H1 (cell line): ENCODE data around the gene KIAA0586. TPM values are rescaled to one million over a fixed set of nuclear protein-coding genes. Genes with fewer than 3 reads are reported as not detected.

Source experiments
- CTCF ChIA-PET: fragments of 300-600 bp; sonication (Branson Sonifier 250); formaldehyde crosslinking; loops from one replicate; lab custom pipeline; 2021; ENCODE audit not compliant: partially characterized antibody; lab: Charles Lee
- POLR2A ChIA-PET: fragments of 300-600 bp; sonication (Branson Sonifier 250); formaldehyde crosslinking; loops from one replicate; lab custom pipeline; 2021; ENCODE audit warnings: inconsistent platforms; ENCODE audit not compliant: partially characterized antibody; lab: Charles Lee
- DNase-seq, 2 experiments: peaks; one replicate each; pipeline versions ENCODE4 v3.0.0 to v3.0.0-alpha.2; 2010 to 2022; ENCODE audit warnings: low spot score in 2 of 2, low read depth in 1 of 2, mixed read lengths in 1 of 2
- FAIRE-seq: peaks from 2 replicates; lab custom pipeline; 2011; peaks lifted over from hg19 to GRCh38; lab: Jason Lieb, UNC
- H2AFZ ChIP-seq: 2 replicates; pipeline ENCODE4 v1.8.1; 2012; ENCODE audit warnings: low read length, inconsistent platforms
- H2AK5ac ChIP-seq: 2 replicates; pipeline ENCODE4 v1.6.1; 2013; ENCODE audit warnings: low read depth, low read length
- H2BK120ac ChIP-seq: replicated peaks from 2 replicates; pipeline ENCODE3; 2013; ENCODE audit warnings: low read depth, low read length, inconsistent platforms
- H2BK12ac ChIP-seq: 2 replicates; pipeline ENCODE4 v1.6.1; 2013; ENCODE audit warnings: low read depth, low read length
- H2BK15ac ChIP-seq: 2 replicates; pipeline ENCODE4 v1.6.1; 2013; ENCODE audit warnings: low read length
- H2BK20ac ChIP-seq: 2 replicates; pipeline ENCODE4 v1.6.1; 2013; ENCODE audit warnings: low read length
- H2BK5ac ChIP-seq: 2 replicates; pipeline ENCODE4 v1.6.1; 2013; ENCODE audit warnings: low read depth, low read length
- H3K14ac ChIP-seq: 2 replicates; pipeline ENCODE4 v1.6.1; 2013; ENCODE audit warnings: inconsistent platforms; ENCODE audit not compliant: insufficient read length
- H3K18ac ChIP-seq: 2 replicates; pipeline ENCODE4 v1.6.1; 2013; ENCODE audit warnings: low read length; ENCODE audit errors: extremely low read depth
- H3K23ac ChIP-seq: 2 replicates; pipeline ENCODE4 v1.6.1; 2013; ENCODE audit warnings: inconsistent platforms; ENCODE audit not compliant: insufficient read length
- H3K23me2 ChIP-seq: 2 replicates; pipeline ENCODE4 v1.6.1; 2013; ENCODE audit warnings: low read depth, low read length
- H3K27ac ChIP-seq: 2 replicates; pipeline ENCODE4 v1.6.1; 2011; ENCODE audit warnings: low read depth, low read length, inconsistent platforms
- H3K27me3 ChIP-seq, 4 experiments: replicated peaks in 1 of 4; 1 replicate in 1 of 4; 2 replicates in 3 of 4; pipeline versions ENCODE4 v1.6.1 to v1.8.1; 2011 to 2013; ENCODE audit warnings: low read length in 3 of 4, mild to moderate bottlenecking in 3 of 4, inconsistent platforms in 2 of 4, mixed read lengths in 2 of 4, moderate library complexity in 1 of 4; ENCODE audit not compliant: control insufficient read depth in 3 of 4, insufficient read depth in 3 of 4; ENCODE audit errors: extremely low read depth in 1 of 4
- H3K36me3 ChIP-seq, 4 experiments: 2 replicates each; pipeline versions ENCODE4 v1.6.1 to v1.8.1; 2011 to 2013; ENCODE audit warnings: mild to moderate bottlenecking in 4 of 4, low read length in 3 of 4, moderate library complexity in 2 of 4, control low read depth in 1 of 4, inconsistent platforms in 1 of 4; ENCODE audit not compliant: insufficient read depth in 4 of 4, control insufficient read depth in 2 of 4
- H3K4ac ChIP-seq: replicated peaks from 2 replicates; pipeline ENCODE3; 2013; ENCODE audit warnings: low read length, low read depth, mixed read lengths, inconsistent platforms; ENCODE audit not compliant: insufficient read length
- H3K4me1 ChIP-seq, 4 experiments: replicated peaks in 1 of 4; 1 replicate in 1 of 4; 2 replicates in 3 of 4; pipeline versions ENCODE4 v1.6.1 to v1.8.1; 2011 to 2013; ENCODE audit warnings: low read length in 3 of 4, inconsistent platforms in 2 of 4, mixed read lengths in 1 of 4; ENCODE audit not compliant: insufficient read depth in 4 of 4, control insufficient read depth in 3 of 4
- H3K4me2 ChIP-seq, 2 experiments: 2 replicates each; pipeline versions ENCODE4 v1.6.1 to v1.8.1; 2011 to 2013; ENCODE audit warnings: low read depth in 2 of 2, low read length in 2 of 2, control low read depth in 1 of 2, inconsistent platforms in 1 of 2, mild to moderate bottlenecking in 1 of 2; ENCODE audit not compliant: insufficient read depth in 1 of 2
- H3K4me3 ChIP-seq, 4 experiments: fragments of 200-600, 300-600 bp in 1 of 4; sonication (generic), shearing (Covaris generic), sonication (Bioruptor Twin) in 1 of 4; 2 replicates each; pipeline versions ENCODE4 v1.5.1 to v1.8.1; 2011 to 2016; ENCODE audit warnings: low read length in 4 of 4, low read depth in 3 of 4, control low read depth in 2 of 4, inconsistent platforms in 2 of 4, mild to moderate bottlenecking in 2 of 4, mixed read lengths in 1 of 4, moderate library complexity in 1 of 4; ENCODE audit not compliant: insufficient read depth in 2 of 4; ENCODE audit errors: extremely low read depth in 1 of 4
- H3K56ac ChIP-seq: replicated peaks from 2 replicates; pipeline ENCODE3; 2013; ENCODE audit warnings: low read depth, mild to moderate bottlenecking, mixed read lengths, low read length, inconsistent platforms; ENCODE audit not compliant: insufficient read length
- H3K79me1 ChIP-seq: 2 replicates; pipeline ENCODE4 v1.6.1; 2013; ENCODE audit warnings: low read depth, low read length, control low read depth
- H3K79me2 ChIP-seq, 2 experiments: 2 replicates each; pipeline versions ENCODE4 v1.6.1 to v1.8.1; 2012 to 2013; ENCODE audit warnings: low read length in 2 of 2, mild to moderate bottlenecking in 2 of 2, inconsistent platforms in 1 of 2; ENCODE audit not compliant: insufficient read depth in 2 of 2, control insufficient read depth in 1 of 2
- H3K9ac ChIP-seq, 4 experiments: replicated peaks in 1 of 4; 1 replicate in 1 of 4; 2 replicates in 3 of 4; pipeline versions ENCODE4 v1.6.1 to v1.8.1; 2011 to 2013; ENCODE audit warnings: low read depth in 3 of 4, low read length in 3 of 4, control low read depth in 2 of 4, mild to moderate bottlenecking in 2 of 4, moderate library complexity in 2 of 4, inconsistent platforms in 1 of 4; ENCODE audit errors: extremely low read depth in 1 of 4
- H3K9me3 ChIP-seq, 2 experiments: 2 replicates each; pipeline versions ENCODE4 v1.6.1 to v1.8.1; 2012 to 2013; ENCODE audit warnings: mild to moderate bottlenecking in 2 of 2, moderate library complexity in 2 of 2, control low read depth in 1 of 2, inconsistent platforms in 1 of 2, low read depth in 1 of 2, low read length in 1 of 2, mixed read lengths in 1 of 2; ENCODE audit not compliant: insufficient read depth in 2 of 2
- H4K20me1 ChIP-seq, 2 experiments: replicated peaks in 1 of 2; 2 replicates each; pipeline versions ENCODE3 to v1.8.1; 2011 to 2013; ENCODE audit warnings: inconsistent platforms in 2 of 2, low read length in 2 of 2, mild to moderate bottlenecking in 1 of 2; ENCODE audit not compliant: insufficient read depth in 2 of 2, control insufficient read depth in 1 of 2
- H4K5ac ChIP-seq: 2 replicates; pipeline ENCODE4 v1.6.1; 2013; ENCODE audit warnings: low read length, low read depth, mixed read lengths, inconsistent platforms; ENCODE audit not compliant: insufficient read length
- H4K8ac ChIP-seq: 2 replicates; pipeline ENCODE4 v1.8.0; 2013; ENCODE audit warnings: mild to moderate bottlenecking, moderate library complexity, low read length, inconsistent platforms; ENCODE audit not compliant: insufficient read depth; ENCODE audit errors: extremely low read depth
- H4K91ac ChIP-seq: replicated peaks from 2 replicates; pipeline ENCODE3; 2013; ENCODE audit warnings: low read length, mixed read lengths, inconsistent platforms; ENCODE audit not compliant: insufficient read length
- ASH2L ChIP-seq: fragments of 200-600, 300-600 bp; sonication (generic); IDR thresholded peaks from one replicate; pipeline ENCODE4 v1.7.1; 2017; ENCODE audit warnings: low read length
- BCL11A ChIP-seq, 2 experiments: IDR thresholded peaks; one replicate each; pipeline ENCODE4 v1.6.1; 2011; ENCODE audit warnings: low read depth in 2 of 2, low read length in 2 of 2, mild to moderate bottlenecking in 2 of 2
- CBX5 ChIP-seq: fragments of 300-800, 300-1000 bp; sonication (generic); IDR thresholded peaks from 2 replicates; pipeline ENCODE4 v1.7.1; 2016; ENCODE audit warnings: antibody characterized with exemption, low read length, low read depth
- E2F6 ChIP-seq: IDR thresholded peaks from 2 replicates; pipeline ENCODE4 v1.6.1; 2012; ENCODE audit warnings: inconsistent platforms
- EGR1 ChIP-seq: IDR thresholded peaks from 2 replicates; pipeline ENCODE4 v1.6.1; 2011; ENCODE audit warnings: low read depth, low read length, borderline replicate concordance
- EZH2 ChIP-seq: fragments of 200-600 bp; sonication (generic); IDR thresholded peaks from 2 replicates; pipeline ENCODE4 v1.7.1; 2012; ENCODE audit warnings: low read depth, mild to moderate bottlenecking, moderate library complexity, low read length, inconsistent platforms; ENCODE audit not compliant: severe bottlenecking
- GTF2F1 ChIP-seq: IDR thresholded peaks from 2 replicates; pipeline ENCODE4 v1.6.1; 2012; ENCODE audit warnings: low read depth, low read length, improper control_type of control experiment, borderline replicate concordance
- HDAC6 ChIP-seq: IDR thresholded peaks from one replicate; pipeline ENCODE4 v1.7.1; 2012; ENCODE audit warnings: low read depth, mild to moderate bottlenecking, inconsistent platforms, low read length, moderate library complexity
- POU5F1 ChIP-seq: IDR thresholded peaks from 2 replicates; pipeline ENCODE4 v1.6.1; 2011; ENCODE audit warnings: low read depth, mild to moderate bottlenecking, low read length, moderate library complexity
- RFX5 ChIP-seq: IDR thresholded peaks from 2 replicates; pipeline ENCODE4 v1.6.1; 2011; ENCODE audit warnings: low read depth, low read length, improper control_type of control experiment, borderline replicate concordance
- SAP30 ChIP-seq: fragments of 300-600 bp; sonication (generic); IDR thresholded peaks from 2 replicates; pipeline ENCODE4 v1.7.1; 2012; ENCODE audit warnings: low read length, moderate library complexity, mild to moderate bottlenecking, inconsistent platforms; ENCODE audit not compliant: insufficient read depth, insufficient replicate concordance
- SRF ChIP-seq: IDR thresholded peaks from 2 replicates; pipeline ENCODE4 v1.6.1; 2011; ENCODE audit warnings: mild to moderate bottlenecking, low read depth, low read length, moderate library complexity
- TAF7 ChIP-seq: optimal IDR thresholded peaks from 2 replicates; pipeline ENCODE3; 2011; ENCODE audit warnings: low read depth, mild to moderate bottlenecking, inconsistent platforms, low read length, moderate library complexity, borderline replicate concordance
- WGBS, 2 experiments: shearing (Covaris generic) in 1 of 2; methylation state at CpG; one replicate each; pipeline versions ENCODE4 v1.1.6 to v1.1.7; 2013 to 2015; ENCODE audit warnings: low lambda C conversion rate in 2 of 2, mixed read lengths in 2 of 2, inconsistent platforms in 1 of 2, low coverage in 1 of 2, missing lambda C conversion rate in 1 of 2; ENCODE audit not compliant: insufficient replicate concordance in 2 of 2, insufficient coverage in 1 of 2, insufficient read length in 1 of 2; ENCODE audit errors: extremely low coverage in 1 of 2, missing lambda C conversion rate in 1 of 2; 5-methylcytosine and 5-hydroxymethylcytosine counted together
- polyA plus RNA-seq, 7 experiments: library from polyadenylated mRNA; depleted of rRNA in 3 of 7; stranded (reverse) in 5 of 7; unstranded in 2 of 7; fragments of >200 nt in 5 of 7; fragments of 200-250 nt in 2 of 7; gene quantifications; 1 replicate in 5 of 7; 2 replicates in 1 of 7; 4 replicates in 1 of 7; pipeline versions ENCODE4 v1.2.1 to v1.2.3, GENCODE V29; 2011 to 2013; ENCODE audit warnings: missing spikeins in 2 of 7, mixed read lengths in 2 of 7
- total RNA-seq: library from RNA; stranded (reverse); fragmentation: NEBNext Ultra II Directional; extraction: Animal tissue kit (Norgen Biotek cat#: 25700); gene quantifications from 2 replicates; pipeline ENCODE4 v1.2.1, GENCODE V29; 2021

The KIAA0586 gene
- total and polyA plus RNA-seq, 2 of the 8 experiments (the other 6 are each of a cell fraction or from before 2014, with no cell fraction given), result 7.2 to 24.8 TPM

DNA sequence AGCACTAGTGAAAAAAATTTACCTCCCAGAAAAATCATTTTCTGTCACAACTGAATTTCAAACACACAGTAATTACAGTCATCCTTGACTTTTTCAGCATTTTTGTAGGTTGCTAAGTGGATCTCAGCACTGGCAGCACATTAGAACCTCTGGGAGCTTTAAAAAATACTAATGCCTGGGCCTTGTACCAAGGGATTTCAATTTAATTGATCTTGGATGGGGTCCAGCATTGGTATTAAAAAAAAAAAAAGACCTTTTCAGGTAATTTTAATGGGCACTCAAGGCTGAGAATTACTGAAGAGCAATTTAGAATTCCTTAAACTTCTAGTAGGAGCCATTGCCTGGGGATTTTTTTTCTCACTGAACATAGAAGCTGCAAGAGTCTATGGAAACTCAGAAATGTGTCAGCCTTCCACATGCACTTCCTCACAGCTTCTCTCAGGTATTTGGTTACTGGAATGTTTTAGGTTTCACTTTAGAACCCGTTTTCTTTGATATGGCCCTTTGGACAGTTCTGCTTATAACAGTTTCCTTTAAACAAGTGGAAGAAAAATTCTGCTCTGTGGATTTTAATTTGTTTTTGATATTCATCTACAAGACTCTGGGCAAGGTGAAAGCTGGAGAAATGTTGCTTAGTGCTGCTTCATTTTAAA, 121.7 kb downstream of the KIAA0586 start:
- ChIA-PET POLR2A (no interaction called here), CTCF (interaction anchor here (0.6 to 1.3 kb wide), 6 partner anchors 16 to 476 kb away, joined by 3 to 4 read pairs (median 4); no protein-coding TSS in a partner anchor)
- no peak overlapping the region for H3K4me3 ChIP-seq
- no peaks in the 10 kb centered on the region for H3K79me2 ChIP-seq
- no peak overlapping the region for H4K8ac ChIP-seq
- H2BK15ac ChIP-seq, result no peak overlapping the region
- no peak overlapping the region for H2BK5ac ChIP-seq
- DNase-seq (no peak), FAIRE-seq (no peak)
- no peaks in the 10 kb centered on the region for H3K9me3 ChIP-seq
- H3K18ac ChIP-seq, result no peak overlapping the region
- no peak overlapping the region for H2BK20ac ChIP-seq
- no peak overlapping the region for H3K56ac ChIP-seq
- H3K23ac ChIP-seq, result no peak overlapping the region
- H4K5ac ChIP-seq, result no peak overlapping the region
- H4K20me1 ChIP-seq, result no peaks in the 10 kb centered on the region
- H2BK12ac ChIP-seq, result no peak overlapping the region
- H3K14ac ChIP-seq, result no peak overlapping the region
- H3K36me3 ChIP-seq, result no peaks in the 10 kb centered on the region
- no peak overlapping the region for H3K27ac ChIP-seq
- 86% methylated on average over 1 of the region's 1 CpG; no CpG with 5 or more reads in 1 of the 2 experiments for WGBS, 2 experiments
- H3K79me1 ChIP-seq, result no peaks in the 10 kb centered on the region
- no peak overlapping the region for H4K91ac ChIP-seq
- H3K4me2 ChIP-seq, result no peak overlapping the region
- no peak overlapping the region for H3K9ac ChIP-seq
- H2BK120ac ChIP-seq, result no peak overlapping the region
- H3K4ac ChIP-seq, result no peak overlapping the region
- H3K27me3 ChIP-seq, result no peaks in the 10 kb centered on the region
- H2AK5ac ChIP-seq, result no peak overlapping the region
- H2AFZ ChIP-seq, result no peak overlapping the region
- H3K4me1 ChIP-seq, result no peaks in the 10 kb centered on the region
- no peaks in the 10 kb centered on the region for H3K23me2 ChIP-seq
- no peak for TF ChIP-seq GTF2F1
- no peak for TF ChIP-seq EZH2
- TF ChIP-seq ASH2L, result no peak
- no peak for TF ChIP-seq SRF
- TF ChIP-seq E2F6, result no peak
- no peak for TF ChIP-seq BCL11A (IDR thresholded peaks at IDR 0.05; ENCODE audit: low read depth in 2 of 2, low read length in 2 of 2)
- TF ChIP-seq HDAC6, result no peak
- no peak for TF ChIP-seq RFX5
- no peak for TF ChIP-seq TAF7
- no peak for TF ChIP-seq POU5F1
- no peak for TF ChIP-seq SAP30
- TF ChIP-seq EGR1, result no peak
- no peak for TF ChIP-seq CBX5
